ENCODE measurements around the gene PPIP5K1.

DNA sequence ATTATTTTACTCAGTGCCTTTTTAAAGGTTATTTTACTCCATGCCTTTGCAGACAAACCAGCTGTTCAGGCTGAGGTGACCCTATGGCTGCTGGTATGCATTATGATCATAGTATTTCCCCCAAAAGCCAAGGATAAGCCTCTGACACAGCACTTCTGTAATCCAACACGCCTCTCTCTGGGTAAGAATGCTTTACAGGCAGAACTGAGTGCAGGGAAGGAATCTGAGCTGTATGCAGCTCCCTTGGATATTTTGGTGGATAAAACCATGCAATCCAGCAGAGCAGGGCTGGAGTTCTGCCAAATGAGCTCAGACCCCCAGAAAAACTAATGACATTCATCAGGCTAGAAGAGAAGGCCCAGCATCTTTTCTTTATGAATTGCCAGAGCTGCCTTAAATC lies 84.3 kb downstream of the PPIP5K1 start:
- TF ChIP-seq CTCF (IDR thresholded peaks at IDR 0.05): no peak
- no peak for TF ChIP-seq POLR2A (IDR thresholded peaks at IDR 0.05)

All from heart left ventricle (tissue), 13 donors.